HepG2 (cell line): ENCODE results near the gene MBTD1. TPM values are rescaled to one million over a fixed set of nuclear protein-coding genes. Genes with fewer than 3 reads are reported as not detected.
A peak's percentile ranks its signal among the peaks of the same experiment; 100 is the strongest.

Experiments used
- BCL3 ChIP-seq: sonication (generic); formaldehyde crosslinking; IDR thresholded peaks from 2 replicates; pipeline ENCODE4 v1.5.1; 2020; ENCODE audit warnings: mild to moderate bottlenecking, missing genetic modification reagents, moderate library complexity
- ELF1 ChIP-seq: sonication (generic); formaldehyde crosslinking; IDR thresholded peaks from 2 replicates; pipeline ENCODE4 v1.4.0; 2020; ENCODE audit warnings: missing genetic modification reagents
- ELF3 ChIP-seq: IDR thresholded peaks from 2 replicates; pipeline ENCODE4 v1.6.1; 2016; ENCODE audit warnings: missing genetic modification reagents, missing compliant biosample characterization
- ELF4 ChIP-seq: sonication (generic); formaldehyde crosslinking; IDR thresholded peaks from 2 replicates; pipeline ENCODE4 v1.5.0; 2020; ENCODE audit warnings: missing genetic modification reagents, mild to moderate bottlenecking, moderate library complexity, borderline replicate concordance
- ESRRA ChIP-seq: sonication (generic); formaldehyde crosslinking; IDR thresholded peaks from 2 replicates; pipeline ENCODE4 v1.5.1; 2020; ENCODE audit warnings: mild to moderate bottlenecking, low read depth, missing genetic modification reagents
- FOXA1 ChIP-seq, 2 experiments: fragments of 450-650 bp in 1 of 2; sonication (generic) in 1 of 2; formaldehyde crosslinking in 1 of 2; IDR thresholded peaks; 2 replicates each; pipeline versions ENCODE4 v1.4.0 to v1.6.1; 2016 to 2020; ENCODE audit warnings: missing genetic modification reagents in 1 of 2
- HNRNPLL ChIP-seq: fragments of 200-400 bp; formaldehyde crosslinking; IDR thresholded peaks from 2 replicates; pipeline ENCODE4 v1.6.1; 2017; ENCODE audit warnings: mild to moderate bottlenecking, low read depth, low read length; ENCODE audit not compliant: poor library complexity, severe bottlenecking
- MEF2D ChIP-seq: sonication (generic); formaldehyde crosslinking; IDR thresholded peaks from 2 replicates; pipeline ENCODE4 v1.5.1; 2020; ENCODE audit warnings: mild to moderate bottlenecking, missing genetic modification reagents
- POGZ ChIP-seq: sonication (generic); formaldehyde crosslinking; IDR thresholded peaks from 2 replicates; pipeline ENCODE4 v1.4.0; 2020; ENCODE audit warnings: mild to moderate bottlenecking, missing genetic modification reagents
- SMAD1 ChIP-seq: sonication (generic); formaldehyde crosslinking; IDR thresholded peaks from 2 replicates; pipeline ENCODE4 v1.4.0; 2020; ENCODE audit warnings: missing genetic modification reagents, low read depth, mild to moderate bottlenecking, borderline replicate concordance
- ZEB1 ChIP-seq: IDR thresholded peaks from 2 replicates; pipeline ENCODE4 v1.6.1; 2012; ENCODE audit warnings: mild to moderate bottlenecking, low read depth, inconsistent platforms; ENCODE audit not compliant: insufficient replicate concordance
- ZNF124 ChIP-seq: sonication (generic); formaldehyde crosslinking; IDR thresholded peaks from 2 replicates; pipeline ENCODE4 v1.4.0; 2020; ENCODE audit warnings: missing genetic modification reagents
- ZNF143 ChIP-seq: sonication (generic); formaldehyde crosslinking; IDR thresholded peaks from 2 replicates; pipeline ENCODE4 v1.4.0; 2020; ENCODE audit warnings: missing genetic modification reagents
- ZNF17 ChIP-seq: sonication (generic); formaldehyde crosslinking; IDR thresholded peaks from 2 replicates; pipeline ENCODE4 v1.5.0; 2020; ENCODE audit warnings: mild to moderate bottlenecking, missing genetic modification reagents
- ZNF543 ChIP-seq: sonication (generic); formaldehyde crosslinking; IDR thresholded peaks from 2 replicates; pipeline ENCODE4 v1.4.0; 2020; ENCODE audit warnings: mild to moderate bottlenecking, missing genetic modification reagents
- ZNF75D ChIP-seq: sonication (generic); formaldehyde crosslinking; IDR thresholded peaks from 2 replicates; pipeline ENCODE4 v1.8.1; 2023; ENCODE audit warnings: missing genetic modification reagents, mild to moderate bottlenecking, borderline replicate concordance
- polyA plus RNA-seq, 8 experiments: library from polyadenylated mRNA; depleted of rRNA in 3 of 8; stranded (reverse) in 7 of 8; unstranded in 1 of 8; fragments of >200 nt; fragmentation: Illumina TruSeq in 4 of 8; extraction: Trizol in 4 of 8; gene quantifications; 2 replicates each; pipeline versions ENCODE4 v1.2.1 to v1.2.3, GENCODE V29; 2011 to 2016; ENCODE audit warnings: low read depth in 4 of 8, missing spikeins in 1 of 8, mixed read lengths in 1 of 8; ENCODE audit not compliant: insufficient read depth in 1 of 8
- total RNA-seq, 5 experiments: library from RNA; depleted of rRNA; stranded (reverse); fragments of >200 nt; fragmentation: Illumina TruSeq; extraction: Trizol; gene quantifications; 2 replicates each; pipeline ENCODE4 v1.2.3, GENCODE V29; 2016; ENCODE audit warnings: low read depth in 1 of 5
- TF ChIP-seq, protein P1 (sequence below): sonication (generic); formaldehyde crosslinking; IDR thresholded peaks from 2 replicates; pipeline ENCODE4 v1.4.0; 2020; ENCODE audit warnings: missing genetic modification reagents
- TF ChIP-seq, protein P2 (sequence below): conservative IDR thresholded peaks from 2 replicates; pipeline ENCODE4 v1.6.1; 2018; ENCODE audit warnings: missing genetic modification reagents
- TF ChIP-seq, protein P3 (sequence below): IDR thresholded peaks from 2 replicates; pipeline ENCODE4 v1.6.1; 2016; ENCODE audit warnings: mild to moderate bottlenecking

MBTD1 gene
- total and polyA plus RNA-seq, 2 of the 13 experiments (the other 11 are each of a cell fraction or from before 2014, with no cell fraction given): 20.9 TPM

- TF ChIP-seq, protein P1, sequence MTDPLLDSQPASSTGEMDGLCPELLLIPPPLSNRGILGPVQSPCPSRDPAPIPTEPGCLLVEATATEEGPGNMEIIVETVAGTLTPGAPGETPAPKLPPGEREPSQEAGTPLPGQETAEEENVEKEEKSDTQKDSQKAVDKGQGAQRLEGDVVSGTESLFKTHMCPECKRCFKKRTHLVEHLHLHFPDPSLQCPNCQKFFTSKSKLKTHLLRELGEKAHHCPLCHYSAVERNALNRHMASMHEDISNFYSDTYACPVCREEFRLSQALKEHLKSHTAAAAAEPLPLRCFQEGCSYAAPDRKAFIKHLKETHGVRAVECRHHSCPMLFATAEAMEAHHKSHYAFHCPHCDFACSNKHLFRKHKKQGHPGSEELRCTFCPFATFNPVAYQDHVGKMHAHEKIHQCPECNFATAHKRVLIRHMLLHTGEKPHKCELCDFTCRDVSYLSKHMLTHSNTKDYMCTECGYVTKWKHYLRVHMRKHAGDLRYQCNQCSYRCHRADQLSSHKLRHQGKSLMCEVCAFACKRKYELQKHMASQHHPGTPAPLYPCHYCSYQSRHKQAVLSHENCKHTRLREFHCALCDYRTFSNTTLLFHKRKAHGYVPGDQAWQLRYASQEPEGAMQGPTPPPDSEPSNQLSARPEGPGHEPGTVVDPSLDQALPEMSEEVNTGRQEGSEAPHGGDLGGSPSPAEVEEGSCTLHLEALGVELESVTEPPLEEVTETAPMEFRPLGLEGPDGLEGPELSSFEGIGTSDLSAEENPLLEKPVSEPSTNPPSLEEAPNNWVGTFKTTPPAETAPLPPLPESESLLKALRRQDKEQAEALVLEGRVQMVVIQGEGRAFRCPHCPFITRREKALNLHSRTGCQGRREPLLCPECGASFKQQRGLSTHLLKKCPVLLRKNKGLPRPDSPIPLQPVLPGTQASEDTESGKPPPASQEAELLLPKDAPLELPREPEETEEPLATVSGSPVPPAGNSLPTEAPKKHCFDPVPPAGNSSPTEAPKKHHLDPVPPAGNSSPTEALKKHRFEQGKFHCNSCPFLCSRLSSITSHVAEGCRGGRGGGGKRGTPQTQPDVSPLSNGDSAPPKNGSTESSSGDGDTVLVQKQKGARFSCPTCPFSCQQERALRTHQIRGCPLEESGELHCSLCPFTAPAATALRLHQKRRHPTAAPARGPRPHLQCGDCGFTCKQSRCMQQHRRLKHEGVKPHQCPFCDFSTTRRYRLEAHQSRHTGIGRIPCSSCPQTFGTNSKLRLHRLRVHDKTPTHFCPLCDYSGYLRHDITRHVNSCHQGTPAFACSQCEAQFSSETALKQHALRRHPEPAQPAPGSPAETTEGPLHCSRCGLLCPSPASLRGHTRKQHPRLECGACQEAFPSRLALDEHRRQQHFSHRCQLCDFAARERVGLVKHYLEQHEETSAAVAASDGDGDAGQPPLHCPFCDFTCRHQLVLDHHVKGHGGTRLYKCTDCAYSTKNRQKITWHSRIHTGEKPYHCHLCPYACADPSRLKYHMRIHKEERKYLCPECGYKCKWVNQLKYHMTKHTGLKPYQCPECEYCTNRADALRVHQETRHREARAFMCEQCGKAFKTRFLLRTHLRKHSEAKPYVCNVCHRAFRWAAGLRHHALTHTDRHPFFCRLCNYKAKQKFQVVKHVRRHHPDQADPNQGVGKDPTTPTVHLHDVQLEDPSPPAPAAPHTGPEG (CRISPR knock-in tag): peak; percentile 96
- peak; percentile 92 for TF ChIP-seq ZEB1
- peak; percentile 98 for TF ChIP-seq ZNF543 (CRISPR knock-in tag)
- TF ChIP-seq ELF1 (CRISPR knock-in tag): peak; percentile 91
- peak; percentile 86; the same call in 1 of the 2 replicates for TF ChIP-seq ZNF75D (CRISPR knock-in tag)
- no peak for TF ChIP-seq ELF4 (CRISPR knock-in tag)
- peak; percentile 77 for TF ChIP-seq ZNF143
- TF ChIP-seq, protein P2, sequence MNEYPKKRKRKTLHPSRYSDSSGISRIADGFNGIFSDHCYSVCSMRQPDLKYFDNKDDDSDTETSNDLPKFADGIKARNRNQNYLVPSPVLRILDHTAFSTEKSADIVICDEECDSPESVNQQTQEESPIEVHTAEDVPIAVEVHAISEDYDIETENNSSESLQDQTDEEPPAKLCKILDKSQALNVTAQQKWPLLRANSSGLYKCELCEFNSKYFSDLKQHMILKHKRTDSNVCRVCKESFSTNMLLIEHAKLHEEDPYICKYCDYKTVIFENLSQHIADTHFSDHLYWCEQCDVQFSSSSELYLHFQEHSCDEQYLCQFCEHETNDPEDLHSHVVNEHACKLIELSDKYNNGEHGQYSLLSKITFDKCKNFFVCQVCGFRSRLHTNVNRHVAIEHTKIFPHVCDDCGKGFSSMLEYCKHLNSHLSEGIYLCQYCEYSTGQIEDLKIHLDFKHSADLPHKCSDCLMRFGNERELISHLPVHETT (CRISPR knock-in tag): peak; percentile 99
- TF ChIP-seq ZNF17 (CRISPR knock-in tag): peak; percentile 66; the same call in 1 of the 2 replicates
- TF ChIP-seq ESRRA (CRISPR knock-in tag): peak; percentile 94
- TF ChIP-seq, protein P3, sequence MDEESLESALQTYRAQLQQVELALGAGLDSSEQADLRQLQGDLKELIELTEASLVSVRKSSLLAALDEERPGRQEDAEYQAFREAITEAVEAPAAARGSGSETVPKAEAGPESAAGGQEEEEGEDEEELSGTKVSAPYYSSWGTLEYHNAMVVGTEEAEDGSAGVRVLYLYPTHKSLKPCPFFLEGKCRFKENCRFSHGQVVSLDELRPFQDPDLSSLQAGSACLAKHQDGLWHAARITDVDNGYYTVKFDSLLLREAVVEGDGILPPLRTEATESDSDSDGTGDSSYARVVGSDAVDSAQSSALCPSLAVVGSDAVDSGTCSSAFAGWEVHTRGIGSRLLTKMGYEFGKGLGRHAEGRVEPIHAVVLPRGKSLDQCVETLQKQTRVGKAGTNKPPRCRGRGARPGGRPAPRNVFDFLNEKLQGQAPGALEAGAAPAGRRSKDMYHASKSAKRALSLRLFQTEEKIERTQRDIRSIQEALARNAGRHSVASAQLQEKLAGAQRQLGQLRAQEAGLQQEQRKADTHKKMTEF (CRISPR knock-in tag): peak; percentile 100
- TF ChIP-seq SMAD1 (CRISPR knock-in tag): peak; percentile 100
- peak; percentile 98 for TF ChIP-seq ELF3 (CRISPR knock-in tag)
- peak; percentile 97 for TF ChIP-seq MEF2D (CRISPR knock-in tag)
- TF ChIP-seq ZNF124 (CRISPR knock-in tag): peak; percentile 99
- TF ChIP-seq HNRNPLL: peak; percentile 86
- TF ChIP-seq POGZ: peak; percentile 100
- TF ChIP-seq BCL3 (CRISPR knock-in tag): peak; percentile 93
- no peak for TF ChIP-seq FOXA1 (IDR thresholded peaks at IDR 0.05)
- peak; percentile 68; the same call in 1 of the 2 replicates for TF ChIP-seq FOXA1 (CRISPR knock-in tag; IDR thresholded peaks at IDR 0.05)
Observed at GRCh38 chr17:51153210-51154072, 106.4 kb downstream of the MBTD1 start, which contains the start of gene NME1 (continued).
